ENCODE results near the gene ANO3.

DNA sequence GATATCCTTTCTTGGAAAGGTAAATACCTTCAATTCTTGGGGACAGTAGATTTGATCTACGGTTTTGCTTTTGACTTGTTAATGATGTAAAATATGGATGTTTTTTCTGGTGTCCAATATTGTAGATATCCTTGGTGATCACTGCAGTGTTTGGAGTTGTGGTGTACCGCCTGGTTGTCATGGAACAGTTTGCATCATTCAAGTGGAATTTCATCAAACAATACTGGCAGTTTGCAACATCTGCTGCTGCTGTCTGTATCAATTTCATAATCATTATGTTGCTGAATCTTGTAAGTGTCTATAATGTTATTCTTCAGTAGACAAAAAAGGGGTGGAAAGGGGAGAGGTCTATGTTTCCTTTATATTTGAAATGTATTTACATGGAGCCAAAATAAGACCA, 267.5 kb downstream of the ANO3 start:
- no peak for TF ChIP-seq POLR2A (IDR thresholded peaks at IDR 0.05; ENCODE audit: low read length)
- TF ChIP-seq GATA1 (IDR thresholded peaks at IDR 0.05; ENCODE audit: low read depth, low read length): no peak
